ENCODE data around the gene TUBGCP6.

TUBGCP6 gene

GRCh38 chr22:50167689-50168489 is 76.9 kb downstream of the TUBGCP6 start:
- DNase-seq: no peak

All from fibroblast of skin of right biceps (primary cell).